DMS153 treated with DMSO at 0.1 percent for 48 hours (cell line): ENCODE data around the gene LGALS9C.
"Not testable (repeated sequence)": the region's sequence is repeated elsewhere in the genome, so short reads cannot be mapped to it uniquely, and the experiment has no call there.

Experiments
- DNase-seq: peaks from one replicate; lab custom pipeline; 2025; ENCODE audit not compliant: unreplicated experiment; lab: John Stamatoyannopoulos, UW

LGALS9C gene

GRCh38 chr17:18528435-18528834, 51.8 kb downstream of the LGALS9C start:
- DNase-seq, result not testable (repeated sequence)

GRCh38 chr17:18528899-18529500, 52.4 kb downstream of the LGALS9C start:
- DNase-seq, result not testable (repeated sequence)

GRCh38 chr17:18530405-18530804, 53.8 kb downstream of the LGALS9C start:
- not testable (repeated sequence) for DNase-seq

- DNase-seq, result not testable (repeated sequence)
Observed at GRCh38 chr17:18542234-18542633, 65.6 kb downstream of the LGALS9C start.

GRCh38 chr17:18542907-18543306, 66.3 kb downstream of the LGALS9C start:
- not testable (repeated sequence) for DNase-seq
